H1 (cell line): ENCODE results near the gene HS1BP3. TPM values are rescaled to one million over a fixed set of nuclear protein-coding genes. Genes with fewer than 3 reads are reported as not detected.

Experiments
- CTCF ChIA-PET: fragments of 300-600 bp; sonication (Branson Sonifier 250); formaldehyde crosslinking; loops from one replicate; lab custom pipeline; 2021; ENCODE audit not compliant: partially characterized antibody; lab: Charles Lee
- POLR2A ChIA-PET: fragments of 300-600 bp; sonication (Branson Sonifier 250); formaldehyde crosslinking; loops from one replicate; lab custom pipeline; 2021; ENCODE audit warnings: inconsistent platforms; ENCODE audit not compliant: partially characterized antibody; lab: Charles Lee
- DNase-seq, 2 experiments: peaks; one replicate each; pipeline versions ENCODE4 v3.0.0 to v3.0.0-alpha.2; 2010 to 2022; ENCODE audit warnings: low spot score in 2 of 2, low read depth in 1 of 2, mixed read lengths in 1 of 2
- FAIRE-seq: peaks from 2 replicates; lab custom pipeline; 2011; peaks lifted over from hg19 to GRCh38; lab: Jason Lieb, UNC
- H2AFZ ChIP-seq: 2 replicates; pipeline ENCODE4 v1.8.1; 2012; ENCODE audit warnings: low read length, inconsistent platforms
- H2AK5ac ChIP-seq: 2 replicates; pipeline ENCODE4 v1.6.1; 2013; ENCODE audit warnings: low read depth, low read length
- H2BK120ac ChIP-seq: replicated peaks from 2 replicates; pipeline ENCODE3; 2013; ENCODE audit warnings: low read depth, low read length, inconsistent platforms
- H2BK12ac ChIP-seq: 2 replicates; pipeline ENCODE4 v1.6.1; 2013; ENCODE audit warnings: low read depth, low read length
- H2BK15ac ChIP-seq: 2 replicates; pipeline ENCODE4 v1.6.1; 2013; ENCODE audit warnings: low read length
- H2BK20ac ChIP-seq: 2 replicates; pipeline ENCODE4 v1.6.1; 2013; ENCODE audit warnings: low read length
- H2BK5ac ChIP-seq: 2 replicates; pipeline ENCODE4 v1.6.1; 2013; ENCODE audit warnings: low read depth, low read length
- H3K14ac ChIP-seq: 2 replicates; pipeline ENCODE4 v1.6.1; 2013; ENCODE audit warnings: inconsistent platforms; ENCODE audit not compliant: insufficient read length
- H3K18ac ChIP-seq: 2 replicates; pipeline ENCODE4 v1.6.1; 2013; ENCODE audit warnings: low read length; ENCODE audit errors: extremely low read depth
- H3K23ac ChIP-seq: 2 replicates; pipeline ENCODE4 v1.6.1; 2013; ENCODE audit warnings: inconsistent platforms; ENCODE audit not compliant: insufficient read length
- H3K23me2 ChIP-seq: 2 replicates; pipeline ENCODE4 v1.6.1; 2013; ENCODE audit warnings: low read depth, low read length
- H3K27ac ChIP-seq: 2 replicates; pipeline ENCODE4 v1.6.1; 2011; ENCODE audit warnings: low read depth, low read length, inconsistent platforms
- H3K27me3 ChIP-seq, 4 experiments: replicated peaks in 1 of 4; 1 replicate in 1 of 4; 2 replicates in 3 of 4; pipeline versions ENCODE4 v1.6.1 to v1.8.1; 2011 to 2013; ENCODE audit warnings: low read length in 3 of 4, mild to moderate bottlenecking in 3 of 4, inconsistent platforms in 2 of 4, mixed read lengths in 2 of 4, moderate library complexity in 1 of 4; ENCODE audit not compliant: control insufficient read depth in 3 of 4, insufficient read depth in 3 of 4; ENCODE audit errors: extremely low read depth in 1 of 4
- H3K36me3 ChIP-seq, 4 experiments: 2 replicates each; pipeline versions ENCODE4 v1.6.1 to v1.8.1; 2011 to 2013; ENCODE audit warnings: mild to moderate bottlenecking in 4 of 4, low read length in 3 of 4, moderate library complexity in 2 of 4, control low read depth in 1 of 4, inconsistent platforms in 1 of 4; ENCODE audit not compliant: insufficient read depth in 4 of 4, control insufficient read depth in 2 of 4
- H3K4ac ChIP-seq: replicated peaks from 2 replicates; pipeline ENCODE3; 2013; ENCODE audit warnings: low read length, low read depth, mixed read lengths, inconsistent platforms; ENCODE audit not compliant: insufficient read length
- H3K4me1 ChIP-seq, 4 experiments: replicated peaks in 1 of 4; 1 replicate in 1 of 4; 2 replicates in 3 of 4; pipeline versions ENCODE4 v1.6.1 to v1.8.1; 2011 to 2013; ENCODE audit warnings: low read length in 3 of 4, inconsistent platforms in 2 of 4, mixed read lengths in 1 of 4; ENCODE audit not compliant: insufficient read depth in 4 of 4, control insufficient read depth in 3 of 4
- H3K4me2 ChIP-seq, 2 experiments: 2 replicates each; pipeline versions ENCODE4 v1.6.1 to v1.8.1; 2011 to 2013; ENCODE audit warnings: low read depth in 2 of 2, low read length in 2 of 2, control low read depth in 1 of 2, inconsistent platforms in 1 of 2, mild to moderate bottlenecking in 1 of 2; ENCODE audit not compliant: insufficient read depth in 1 of 2
- H3K4me3 ChIP-seq, 4 experiments: fragments of 200-600, 300-600 bp in 1 of 4; sonication (generic), shearing (Covaris generic), sonication (Bioruptor Twin) in 1 of 4; 2 replicates each; pipeline versions ENCODE4 v1.5.1 to v1.8.1; 2011 to 2016; ENCODE audit warnings: low read length in 4 of 4, low read depth in 3 of 4, control low read depth in 2 of 4, inconsistent platforms in 2 of 4, mild to moderate bottlenecking in 2 of 4, mixed read lengths in 1 of 4, moderate library complexity in 1 of 4; ENCODE audit not compliant: insufficient read depth in 2 of 4; ENCODE audit errors: extremely low read depth in 1 of 4
- H3K56ac ChIP-seq: replicated peaks from 2 replicates; pipeline ENCODE3; 2013; ENCODE audit warnings: low read depth, mild to moderate bottlenecking, mixed read lengths, low read length, inconsistent platforms; ENCODE audit not compliant: insufficient read length
- H3K79me1 ChIP-seq: 2 replicates; pipeline ENCODE4 v1.6.1; 2013; ENCODE audit warnings: low read depth, low read length, control low read depth
- H3K79me2 ChIP-seq, 2 experiments: 2 replicates each; pipeline versions ENCODE4 v1.6.1 to v1.8.1; 2012 to 2013; ENCODE audit warnings: low read length in 2 of 2, mild to moderate bottlenecking in 2 of 2, inconsistent platforms in 1 of 2; ENCODE audit not compliant: insufficient read depth in 2 of 2, control insufficient read depth in 1 of 2
- H3K9ac ChIP-seq, 4 experiments: replicated peaks in 1 of 4; 1 replicate in 1 of 4; 2 replicates in 3 of 4; pipeline versions ENCODE4 v1.6.1 to v1.8.1; 2011 to 2013; ENCODE audit warnings: low read depth in 3 of 4, low read length in 3 of 4, control low read depth in 2 of 4, mild to moderate bottlenecking in 2 of 4, moderate library complexity in 2 of 4, inconsistent platforms in 1 of 4; ENCODE audit errors: extremely low read depth in 1 of 4
- H3K9me3 ChIP-seq, 2 experiments: 2 replicates each; pipeline versions ENCODE4 v1.6.1 to v1.8.1; 2012 to 2013; ENCODE audit warnings: mild to moderate bottlenecking in 2 of 2, moderate library complexity in 2 of 2, control low read depth in 1 of 2, inconsistent platforms in 1 of 2, low read depth in 1 of 2, low read length in 1 of 2, mixed read lengths in 1 of 2; ENCODE audit not compliant: insufficient read depth in 2 of 2
- H4K20me1 ChIP-seq, 2 experiments: replicated peaks in 1 of 2; 2 replicates each; pipeline versions ENCODE3 to v1.8.1; 2011 to 2013; ENCODE audit warnings: inconsistent platforms in 2 of 2, low read length in 2 of 2, mild to moderate bottlenecking in 1 of 2; ENCODE audit not compliant: insufficient read depth in 2 of 2, control insufficient read depth in 1 of 2
- H4K5ac ChIP-seq: 2 replicates; pipeline ENCODE4 v1.6.1; 2013; ENCODE audit warnings: low read length, low read depth, mixed read lengths, inconsistent platforms; ENCODE audit not compliant: insufficient read length
- H4K8ac ChIP-seq: 2 replicates; pipeline ENCODE4 v1.8.0; 2013; ENCODE audit warnings: mild to moderate bottlenecking, moderate library complexity, low read length, inconsistent platforms; ENCODE audit not compliant: insufficient read depth; ENCODE audit errors: extremely low read depth
- H4K91ac ChIP-seq: replicated peaks from 2 replicates; pipeline ENCODE3; 2013; ENCODE audit warnings: low read length, mixed read lengths, inconsistent platforms; ENCODE audit not compliant: insufficient read length
- CBX5 ChIP-seq: fragments of 300-800, 300-1000 bp; sonication (generic); IDR thresholded peaks from 2 replicates; pipeline ENCODE4 v1.7.1; 2016; ENCODE audit warnings: antibody characterized with exemption, low read length, low read depth
- WGBS, 2 experiments: shearing (Covaris generic) in 1 of 2; methylation state at CpG; one replicate each; pipeline versions ENCODE4 v1.1.6 to v1.1.7; 2013 to 2015; ENCODE audit warnings: low lambda C conversion rate in 2 of 2, mixed read lengths in 2 of 2, inconsistent platforms in 1 of 2, low coverage in 1 of 2, missing lambda C conversion rate in 1 of 2; ENCODE audit not compliant: insufficient replicate concordance in 2 of 2, insufficient coverage in 1 of 2, insufficient read length in 1 of 2; ENCODE audit errors: extremely low coverage in 1 of 2, missing lambda C conversion rate in 1 of 2; 5-methylcytosine and 5-hydroxymethylcytosine counted together
- polyA plus RNA-seq, 7 experiments: library from polyadenylated mRNA; depleted of rRNA in 3 of 7; stranded (reverse) in 5 of 7; unstranded in 2 of 7; fragments of >200 nt in 5 of 7; fragments of 200-250 nt in 2 of 7; gene quantifications; 1 replicate in 5 of 7; 2 replicates in 1 of 7; 4 replicates in 1 of 7; pipeline versions ENCODE4 v1.2.1 to v1.2.3, GENCODE V29; 2011 to 2013; ENCODE audit warnings: missing spikeins in 2 of 7, mixed read lengths in 2 of 7
- total RNA-seq: library from RNA; stranded (reverse); fragmentation: NEBNext Ultra II Directional; extraction: Animal tissue kit (Norgen Biotek cat#: 25700); gene quantifications from 2 replicates; pipeline ENCODE4 v1.2.1, GENCODE V29; 2021

The HS1BP3 gene
- total and polyA plus RNA-seq, 2 of the 8 experiments (the other 6 are each of a cell fraction or from before 2014, with no cell fraction given) = 11.1 to 11.3 TPM

- WGBS, 2 experiments = 73% methylated on average over 16 of the region's 16 CpGs; no CpG with 5 or more reads in 1 of the 2 experiments
- Histone ChIP-seq H3K4me3 (no peak overlapping the region), H4K5ac (no peak overlapping the region), H3K4ac (no peak overlapping the region), H3K9me3 (no peaks in the 10 kb centered on the region; a peak in 1 of 4 replicates), H2AFZ (no peak overlapping the region), H3K23me2 (no peaks in the 10 kb centered on the region), H3K36me3 (peaks cover 0 to 5% (median 0%) of the 10 kb centered on the region in 4 experiments; a peak in 1 of 8 replicates), H3K9ac (no peak overlapping the region), H4K91ac (no peak overlapping the region), H3K23ac (no peak overlapping the region), H3K4me2 (no peak overlapping the region), H2BK12ac (no peak overlapping the region), H3K18ac (no peak overlapping the region; the same call in none of the 2 replicates), H4K8ac (no peak overlapping the region), H3K56ac (no peak overlapping the region), H3K27ac (no peak overlapping the region), H3K14ac (no peak overlapping the region), H2BK20ac (no peak overlapping the region), H2BK5ac (0 out of 2 replicates have a peak overlapping the region, but pooled peaks have one; percentile 49), H2BK120ac (no peak overlapping the region), H3K4me1 (peaks cover 7 to 32% (median 17%) of the 10 kb centered on the region in 4 experiments), H3K27me3 (peaks cover 17 to 49% (median 39%) of the 10 kb centered on the region in 4 experiments), H4K20me1 (peaks cover 3 to 6% of the 10 kb centered on the region in 2 experiments), H2BK15ac (no peak overlapping the region), H3K79me1 (no peaks in the 10 kb centered on the region), H3K79me2 (no peaks in the 10 kb centered on the region), H2AK5ac (no peak overlapping the region)
- DNase-seq (no peak), FAIRE-seq (no peak)
- no peak for TF ChIP-seq CBX5
- POLR2A ChIA-PET = interaction anchor here (0.6 to 1.6 kb wide), 6 partner anchors 9 to 149 kb away, joined by 3 to 8 read pairs (median 4); partner anchors contain the start of genes GDF7 and LDAH
- CTCF ChIA-PET = interaction anchor here (0.9 to 8.7 kb wide), 31 partner anchors 9 to 643 kb away, joined by 3 to 266 read pairs (median 6); partner anchors contain the start of genes GDF7, HS1BP3 and LDAH
Observed at GRCh38 chr2:20674974-20675679, 24.2 kb upstream of the HS1BP3 start.
